ENCODE data around the gene DDX55. TPM values are rescaled to one million over a fixed set of nuclear protein-coding genes. Genes with fewer than 3 reads are reported as not detected.

Gene DDX55
- total and polyA plus RNA-seq, 2 experiments from 2014 or later: 39.8 to 53.3 TPM

DNA sequence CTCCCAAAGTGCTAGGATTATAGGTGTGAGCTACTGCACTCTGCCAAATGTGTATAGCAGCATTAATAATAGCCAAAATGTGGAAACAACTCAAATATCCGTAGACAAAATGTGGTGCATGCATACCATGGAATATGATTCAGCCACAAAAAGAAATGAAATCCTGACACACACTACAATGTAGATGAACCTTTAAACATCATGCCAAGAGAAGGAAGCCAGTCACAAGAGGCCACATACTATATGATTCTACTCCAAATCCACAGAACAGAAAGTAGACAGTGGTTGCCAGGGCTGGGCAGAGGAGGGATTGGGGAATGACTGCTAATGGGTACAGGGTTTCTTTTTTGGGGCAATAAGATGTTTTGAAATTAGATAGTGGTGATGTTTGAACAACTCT, 25.3 kb upstream of the DDX55 start (continued):
- TF ChIP-seq, protein P1, sequence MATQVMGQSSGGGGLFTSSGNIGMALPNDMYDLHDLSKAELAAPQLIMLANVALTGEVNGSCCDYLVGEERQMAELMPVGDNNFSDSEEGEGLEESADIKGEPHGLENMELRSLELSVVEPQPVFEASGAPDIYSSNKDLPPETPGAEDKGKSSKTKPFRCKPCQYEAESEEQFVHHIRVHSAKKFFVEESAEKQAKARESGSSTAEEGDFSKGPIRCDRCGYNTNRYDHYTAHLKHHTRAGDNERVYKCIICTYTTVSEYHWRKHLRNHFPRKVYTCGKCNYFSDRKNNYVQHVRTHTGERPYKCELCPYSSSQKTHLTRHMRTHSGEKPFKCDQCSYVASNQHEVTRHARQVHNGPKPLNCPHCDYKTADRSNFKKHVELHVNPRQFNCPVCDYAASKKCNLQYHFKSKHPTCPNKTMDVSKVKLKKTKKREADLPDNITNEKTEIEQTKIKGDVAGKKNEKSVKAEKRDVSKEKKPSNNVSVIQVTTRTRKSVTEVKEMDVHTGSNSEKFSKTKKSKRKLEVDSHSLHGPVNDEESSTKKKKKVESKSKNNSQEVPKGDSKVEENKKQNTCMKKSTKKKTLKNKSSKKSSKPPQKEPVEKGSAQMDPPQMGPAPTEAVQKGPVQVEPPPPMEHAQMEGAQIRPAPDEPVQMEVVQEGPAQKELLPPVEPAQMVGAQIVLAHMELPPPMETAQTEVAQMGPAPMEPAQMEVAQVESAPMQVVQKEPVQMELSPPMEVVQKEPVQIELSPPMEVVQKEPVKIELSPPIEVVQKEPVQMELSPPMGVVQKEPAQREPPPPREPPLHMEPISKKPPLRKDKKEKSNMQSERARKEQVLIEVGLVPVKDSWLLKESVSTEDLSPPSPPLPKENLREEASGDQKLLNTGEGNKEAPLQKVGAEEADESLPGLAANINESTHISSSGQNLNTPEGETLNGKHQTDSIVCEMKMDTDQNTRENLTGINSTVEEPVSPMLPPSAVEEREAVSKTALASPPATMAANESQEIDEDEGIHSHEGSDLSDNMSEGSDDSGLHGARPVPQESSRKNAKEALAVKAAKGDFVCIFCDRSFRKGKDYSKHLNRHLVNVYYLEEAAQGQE (IDR thresholded peaks at IDR 0.05; ENCODE audit: unreplicated experiment): no peak
- TF ChIP-seq, protein P2, sequence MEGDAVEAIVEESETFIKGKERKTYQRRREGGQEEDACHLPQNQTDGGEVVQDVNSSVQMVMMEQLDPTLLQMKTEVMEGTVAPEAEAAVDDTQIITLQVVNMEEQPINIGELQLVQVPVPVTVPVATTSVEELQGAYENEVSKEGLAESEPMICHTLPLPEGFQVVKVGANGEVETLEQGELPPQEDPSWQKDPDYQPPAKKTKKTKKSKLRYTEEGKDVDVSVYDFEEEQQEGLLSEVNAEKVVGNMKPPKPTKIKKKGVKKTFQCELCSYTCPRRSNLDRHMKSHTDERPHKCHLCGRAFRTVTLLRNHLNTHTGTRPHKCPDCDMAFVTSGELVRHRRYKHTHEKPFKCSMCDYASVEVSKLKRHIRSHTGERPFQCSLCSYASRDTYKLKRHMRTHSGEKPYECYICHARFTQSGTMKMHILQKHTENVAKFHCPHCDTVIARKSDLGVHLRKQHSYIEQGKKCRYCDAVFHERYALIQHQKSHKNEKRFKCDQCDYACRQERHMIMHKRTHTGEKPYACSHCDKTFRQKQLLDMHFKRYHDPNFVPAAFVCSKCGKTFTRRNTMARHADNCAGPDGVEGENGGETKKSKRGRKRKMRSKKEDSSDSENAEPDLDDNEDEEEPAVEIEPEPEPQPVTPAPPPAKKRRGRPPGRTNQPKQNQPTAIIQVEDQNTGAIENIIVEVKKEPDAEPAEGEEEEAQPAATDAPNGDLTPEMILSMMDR (conservative IDR thresholded peaks at IDR 0.05; ENCODE audit: low read depth in 2 of 2): no peak
- TF ChIP-seq CREB1 (CRISPR knock-in tag; IDR thresholded peaks at IDR 0.05; ENCODE audit: low read depth): no peak
- TF ChIP-seq EZH2 (IDR thresholded peaks at IDR 0.05; ENCODE audit: low read depth, unreplicated experiment): no peak
- no peak for TF ChIP-seq EZH2phosphoT487 (IDR thresholded peaks at IDR 0.05; ENCODE audit: unreplicated experiment)
- TF ChIP-seq JUNB (IDR thresholded peaks at IDR 0.05; ENCODE audit: unreplicated experiment): no peak

DNA sequence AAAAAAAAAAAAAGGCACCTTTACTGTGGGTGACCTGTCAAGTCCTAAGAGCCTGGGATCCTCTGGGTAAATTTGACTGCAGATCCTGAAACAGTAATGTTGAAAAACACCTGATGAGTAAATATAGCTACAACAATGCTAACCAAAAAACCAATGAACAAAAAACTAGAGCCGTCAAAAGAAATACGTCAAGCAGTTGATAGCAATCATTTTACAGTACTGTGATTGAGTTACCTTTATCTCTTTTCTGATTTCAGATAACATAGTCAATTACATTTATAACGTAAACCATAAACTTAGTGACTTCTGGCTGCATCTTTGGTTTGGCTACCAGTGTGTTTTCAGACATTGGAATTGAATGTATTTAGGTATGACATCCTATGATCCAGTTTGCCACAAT, 23.7 kb upstream of the DDX55 start:
- Histone ChIP-seq H3K27me3 (ENCODE audit: insufficient read depth) (no peaks in the 10 kb centered on the region; the same call in 1 of the 2 replicates), H3K27ac (ENCODE audit: low read depth) (no peak overlapping the region), H3K4me3 (no peak overlapping the region), H3F3A (replicated peaks; ENCODE audit: low read depth) (peaks cover 3% of the 10 kb centered on the region; the same call in 1 of the 2 replicates), H3K4me1 (ENCODE audit: insufficient read depth) (no peaks in the 10 kb centered on the region; the same call in 1 of the 2 replicates), H4K20me1 (replicated peaks; ENCODE audit: insufficient read depth) (peaks cover 6% of the 10 kb centered on the region; the same call in 1 of the 2 replicates), H3K9me2 (ENCODE audit: insufficient read depth) (no peaks in the 10 kb centered on the region), H3K79me2 (replicated peaks; ENCODE audit: insufficient read depth) (peaks cover 9% of the 10 kb centered on the region), H2AFZ (no peak overlapping the region), H3K36me3 (ENCODE audit: insufficient read depth) (no peaks in the 10 kb centered on the region), H3K4me2 (no peak overlapping the region)
- no peak overlapping the region for H3K27ac Mint-ChIP-seq
- H3K9me3 Mint-ChIP-seq: peaks cover 4% of the 10 kb centered on the region; the same call in 1 of the 3 replicates
- H3K4me3 Mint-ChIP-seq: no peak overlapping the region
- H3K27me3 Mint-ChIP-seq (ENCODE audit: insufficient read depth, low read depth, poor library complexity): peaks cover 7% of the 10 kb centered on the region
- peaks cover 7% of the 10 kb centered on the region; the same call in 2 of the 3 replicates for H3K36me3 Mint-ChIP-seq (ENCODE audit: low read depth)
- ATAC-seq (no peak), DNase-seq (ENCODE audit: low spot score) (no peak)
- peaks cover 5% of the 10 kb centered on the region for H3K4me1 Mint-ChIP-seq
- TF ChIP-seq STAT1 (IDR thresholded peaks at IDR 0.05; ENCODE audit: unreplicated experiment): no peak
- TF ChIP-seq ZNF114 (CRISPR knock-in tag; IDR thresholded peaks at IDR 0.05): no peak
- no peak for TF ChIP-seq POLR2AphosphoS5 (IDR thresholded peaks at IDR 0.05; ENCODE audit: low read depth)
- TF ChIP-seq, protein P3, sequence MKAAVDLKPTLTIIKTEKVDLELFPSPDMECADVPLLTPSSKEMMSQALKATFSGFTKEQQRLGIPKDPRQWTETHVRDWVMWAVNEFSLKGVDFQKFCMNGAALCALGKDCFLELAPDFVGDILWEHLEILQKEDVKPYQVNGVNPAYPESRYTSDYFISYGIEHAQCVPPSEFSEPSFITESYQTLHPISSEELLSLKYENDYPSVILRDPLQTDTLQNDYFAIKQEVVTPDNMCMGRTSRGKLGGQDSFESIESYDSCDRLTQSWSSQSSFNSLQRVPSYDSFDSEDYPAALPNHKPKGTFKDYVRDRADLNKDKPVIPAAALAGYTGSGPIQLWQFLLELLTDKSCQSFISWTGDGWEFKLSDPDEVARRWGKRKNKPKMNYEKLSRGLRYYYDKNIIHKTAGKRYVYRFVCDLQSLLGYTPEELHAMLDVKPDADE (IDR thresholded peaks at IDR 0.05): no peak
- no peak for TF ChIP-seq CREB1 (CRISPR knock-in tag; IDR thresholded peaks at IDR 0.05; ENCODE audit: low read depth)
- TF ChIP-seq, protein P4, sequence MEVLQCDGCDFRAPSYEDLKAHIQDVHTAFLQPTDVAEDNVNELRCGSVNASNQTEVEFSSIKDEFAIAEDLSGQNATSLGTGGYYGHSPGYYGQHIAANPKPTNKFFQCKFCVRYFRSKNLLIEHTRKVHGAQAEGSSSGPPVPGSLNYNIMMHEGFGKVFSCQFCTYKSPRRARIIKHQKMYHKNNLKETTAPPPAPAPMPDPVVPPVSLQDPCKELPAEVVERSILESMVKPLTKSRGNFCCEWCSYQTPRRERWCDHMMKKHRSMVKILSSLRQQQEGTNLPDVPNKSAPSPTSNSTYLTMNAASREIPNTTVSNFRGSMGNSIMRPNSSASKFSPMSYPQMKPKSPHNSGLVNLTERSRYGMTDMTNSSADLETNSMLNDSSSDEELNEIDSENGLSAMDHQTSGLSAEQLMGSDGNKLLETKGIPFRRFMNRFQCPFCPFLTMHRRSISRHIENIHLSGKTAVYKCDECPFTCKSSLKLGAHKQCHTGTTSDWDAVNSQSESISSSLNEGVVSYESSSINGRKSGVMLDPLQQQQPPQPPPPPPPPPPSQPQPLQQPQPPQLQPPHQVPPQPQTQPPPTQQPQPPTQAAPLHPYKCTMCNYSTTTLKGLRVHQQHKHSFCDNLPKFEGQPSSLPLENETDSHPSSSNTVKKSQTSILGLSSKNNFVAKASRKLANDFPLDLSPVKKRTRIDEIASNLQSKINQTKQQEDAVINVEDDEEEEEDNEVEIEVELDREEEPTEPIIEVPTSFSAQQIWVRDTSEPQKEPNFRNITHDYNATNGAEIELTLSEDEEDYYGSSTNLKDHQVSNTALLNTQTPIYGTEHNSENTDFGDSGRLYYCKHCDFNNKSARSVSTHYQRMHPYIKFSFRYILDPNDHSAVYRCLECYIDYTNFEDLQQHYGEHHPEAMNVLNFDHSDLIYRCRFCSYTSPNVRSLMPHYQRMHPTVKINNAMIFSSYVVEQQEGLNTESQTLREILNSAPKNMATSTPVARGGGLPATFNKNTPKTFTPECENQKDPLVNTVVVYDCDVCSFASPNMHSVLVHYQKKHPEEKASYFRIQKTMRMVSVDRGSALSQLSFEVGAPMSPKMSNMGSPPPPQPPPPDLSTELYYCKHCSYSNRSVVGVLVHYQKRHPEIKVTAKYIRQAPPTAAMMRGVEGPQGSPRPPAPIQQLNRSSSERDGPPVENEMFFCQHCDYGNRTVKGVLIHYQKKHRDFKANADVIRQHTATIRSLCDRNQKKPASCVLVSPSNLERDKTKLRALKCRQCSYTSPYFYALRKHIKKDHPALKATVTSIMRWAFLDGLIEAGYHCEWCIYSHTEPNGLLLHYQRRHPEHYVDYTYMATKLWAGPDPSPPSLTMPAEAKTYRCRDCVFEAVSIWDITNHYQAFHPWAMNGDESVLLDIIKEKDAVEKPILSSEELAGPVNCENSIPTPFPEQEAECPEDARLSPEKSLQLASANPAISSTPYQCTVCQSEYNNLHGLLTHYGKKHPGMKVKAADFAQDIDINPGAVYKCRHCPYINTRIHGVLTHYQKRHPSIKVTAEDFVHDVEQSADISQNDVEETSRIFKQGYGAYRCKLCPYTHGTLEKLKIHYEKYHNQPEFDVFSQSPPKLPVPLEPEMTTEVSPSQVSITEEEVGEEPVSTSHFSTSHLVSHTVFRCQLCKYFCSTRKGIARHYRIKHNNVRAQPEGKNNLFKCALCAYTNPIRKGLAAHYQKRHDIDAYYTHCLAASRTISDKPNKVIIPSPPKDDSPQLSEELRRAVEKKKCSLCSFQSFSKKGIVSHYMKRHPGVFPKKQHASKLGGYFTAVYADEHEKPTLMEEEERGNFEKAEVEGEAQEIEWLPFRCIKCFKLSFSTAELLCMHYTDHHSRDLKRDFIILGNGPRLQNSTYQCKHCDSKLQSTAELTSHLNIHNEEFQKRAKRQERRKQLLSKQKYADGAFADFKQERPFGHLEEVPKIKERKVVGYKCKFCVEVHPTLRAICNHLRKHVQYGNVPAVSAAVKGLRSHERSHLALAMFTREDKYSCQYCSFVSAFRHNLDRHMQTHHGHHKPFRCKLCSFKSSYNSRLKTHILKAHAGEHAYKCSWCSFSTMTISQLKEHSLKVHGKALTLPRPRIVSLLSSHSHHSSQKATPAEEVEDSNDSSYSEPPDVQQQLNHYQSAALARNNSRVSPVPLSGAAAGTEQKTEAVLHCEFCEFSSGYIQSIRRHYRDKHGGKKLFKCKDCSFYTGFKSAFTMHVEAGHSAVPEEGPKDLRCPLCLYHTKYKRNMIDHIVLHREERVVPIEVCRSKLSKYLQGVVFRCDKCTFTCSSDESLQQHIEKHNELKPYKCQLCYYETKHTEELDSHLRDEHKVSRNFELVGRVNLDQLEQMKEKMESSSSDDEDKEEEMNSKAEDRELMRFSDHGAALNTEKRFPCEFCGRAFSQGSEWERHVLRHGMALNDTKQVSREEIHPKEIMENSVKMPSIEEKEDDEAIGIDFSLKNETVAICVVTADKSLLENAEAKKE (CRISPR knock-in tag; IDR thresholded peaks at IDR 0.05): no peak

Data from GM23338 (cell line).